Right lung (tissue), 5 donors: ENCODE measurements around the gene HMGB1. TPM values are rescaled to one million over a fixed set of nuclear protein-coding genes. Genes with fewer than 3 reads are reported as not detected.
A peak's percentile ranks its signal among the peaks of the same experiment; 100 is the strongest.
"Not testable (repeated sequence)": the region's sequence is repeated elsewhere in the genome, so short reads cannot be mapped to it uniquely, and the experiment has no call there.

Source experiments
- DNase-seq, 2 donors: peaks; one replicate each; pipeline ENCODE4 v3.0.0-alpha.2; 2013
- polyA plus RNA-seq, 5 donors: library from polyadenylated mRNA; unstranded; fragments of 120-200 nt; gene quantifications; one replicate each; pipeline versions ENCODE4 v1.2.1 to v1.2.3, GENCODE V29; 2013; ENCODE audit warnings: inconsistent platforms in 1 of 5, low replicate concordance in 1 of 5; ENCODE audit not compliant: insufficient read length in 5 of 5, insufficient read depth in 1 of 5

HMGB1 gene
- polyA plus RNA-seq, 5 donors, result 728 to 1,099 (median 838) TPM

- no peak for DNase-seq
Observed at GRCh38 chr13:30477346-30478195, 11.8 kb upstream of the HMGB1 start.

GRCh38 chr13:30473675-30474074 is 7.9 kb upstream of the HMGB1 start:
- DNase-seq, result no peak

- DNase-seq, result no peak
Observed at GRCh38 chr13:30466841-30467252, 1.1 kb upstream of the HMGB1 start.

- DNase-seq, result no peak
Observed at GRCh38 chr13:30466358-30466714, 600 bp upstream of the HMGB1 start.

- no peak for DNase-seq
Observed at GRCh38 chr13:30465343-30465592, 468 bp downstream of the HMGB1 start.

GRCh38 chr13:30464496-30465342 is 1.0 kb downstream of the HMGB1 start:
- DNase-seq, result peak; percentile 83 to 88

- DNase-seq, result peak; percentile 68 to 79
Observed at GRCh38 chr13:30463787-30464495, 1.8 kb downstream of the HMGB1 start.

- not testable (repeated sequence) for DNase-seq
Observed at GRCh38 chr13:30461279-30462066, 4.3 kb downstream of the HMGB1 start.

GRCh38 chr13:30457306-30457891 is 8.3 kb downstream of the HMGB1 start:
- DNase-seq, result no peak

GRCh38 chr13:30456290-30456689 is 9.4 kb downstream of the HMGB1 start:
- DNase-seq, result no peak

- DNase-seq, result no peak
Observed at GRCh38 chr13:30454991-30455390, 10.7 kb downstream of the HMGB1 start.

- DNase-seq, result no peak
Observed at GRCh38 chr13:30453727-30454126, 12.0 kb downstream of the HMGB1 start.

GRCh38 chr13:30451476-30451875 is 14.3 kb downstream of the HMGB1 start:
- not testable (repeated sequence) for DNase-seq

- DNase-seq, result no peak
Observed at GRCh38 chr13:30450066-30450465, 15.7 kb downstream of the HMGB1 start.

- DNase-seq, result no peak
Observed at GRCh38 chr13:30448441-30448840, 17.3 kb downstream of the HMGB1 start.

- no peak for DNase-seq
Observed at GRCh38 chr13:30446126-30446500, 19.6 kb downstream of the HMGB1 start.

GRCh38 chr13:30443957-30444404 is 21.8 kb downstream of the HMGB1 start:
- DNase-seq, result no peak

GRCh38 chr13:30443491-30443890 is 22.2 kb downstream of the HMGB1 start:
- not testable (repeated sequence) for DNase-seq

- DNase-seq, result no peak
Observed at GRCh38 chr13:30442926-30443325, 22.8 kb downstream of the HMGB1 start.

GRCh38 chr13:30440910-30441703 is 24.6 kb downstream of the HMGB1 start:
- no peak for DNase-seq
